Stimulated activated CD8-positive, alpha-beta memory T cell treated with anti-CD3 and anti-CD28 coated beads, Interleukin-12 subunit alpha, Interleukin-12 subunit beta, amount 100 ng/mL, for 1 hour (primary cell): ENCODE measurements around the gene RSPH10B.
"Not testable (repeated sequence)": the region's sequence is repeated elsewhere in the genome, so short reads cannot be mapped to it uniquely, and the experiment has no call there.

ENCODE experiments used
- DNase-seq: peaks from one replicate; pipeline ENCODE4 v3.0.0-alpha.2; 2020; ENCODE audit warnings: low read depth

RSPH10B gene

GRCh38 chr7:5970347-5970911 lies at the start of gene RSPH10B:
Gene RSPH10B (minus strand): TSS chr7:5970689. CDS start chr7:5967116, 3,573 bp downstream.
- DNase-seq: not testable (repeated sequence)

GRCh38 chr7:6016653-6016966 lies 46.1 kb upstream of the RSPH10B start:
- no peak for DNase-seq

- no peak for DNase-seq
Measured at GRCh38 chr7:6015917-6016652, 45.6 kb upstream of the RSPH10B start.

- no peak for DNase-seq
Measured at GRCh38 chr7:6012355-6013104, 42.0 kb upstream of the RSPH10B start.

GRCh38 chr7:6011541-6011940 lies 41.1 kb upstream of the RSPH10B start:
- DNase-seq: no peak

GRCh38 chr7:6010370-6010769 lies 39.9 kb upstream of the RSPH10B start:
- not testable (repeated sequence) for DNase-seq

- peak; percentile 94 for DNase-seq
Measured at GRCh38 chr7:6008668-6009611, 38.5 kb upstream of the RSPH10B start, which contains the start of the genes AIMP2 and PMS2. Gene AIMP2 (plus strand): TSS chr7:6009272. CDS start chr7:6009364, 92 bp downstream. Gene PMS2 (minus strand): TSS chr7:6009049. CDS start chr7:6009019, 30 bp downstream.

- DNase-seq: not testable (repeated sequence)
Measured at GRCh38 chr7:6007835-6008590, 37.5 kb upstream of the RSPH10B start.

GRCh38 chr7:6007386-6007785 lies 36.9 kb upstream of the RSPH10B start:
- DNase-seq: no peak

- peak; percentile 11 for DNase-seq
Measured at GRCh38 chr7:5997210-5997808, 26.8 kb upstream of the RSPH10B start.

- DNase-seq: not testable (repeated sequence)
Measured at GRCh38 chr7:5987061-5987460, 16.6 kb upstream of the RSPH10B start.

GRCh38 chr7:5979680-5980314 lies 9.3 kb upstream of the RSPH10B start:
- DNase-seq: not testable (repeated sequence)

- DNase-seq: not testable (repeated sequence)
Measured at GRCh38 chr7:5973580-5973979, 3.1 kb upstream of the RSPH10B start.

- not testable (repeated sequence) for DNase-seq
Measured at GRCh38 chr7:5963810-5964209, 6.7 kb downstream of the RSPH10B start.

GRCh38 chr7:5963205-5963604 lies 7.3 kb downstream of the RSPH10B start:
- DNase-seq: not testable (repeated sequence)

- not testable (repeated sequence) for DNase-seq
Measured at GRCh38 chr7:5934945-5935450, 35.5 kb downstream of the RSPH10B start.

- not testable (repeated sequence) for DNase-seq
Measured at GRCh38 chr7:5931905-5932644, 38.4 kb downstream of the RSPH10B start.

GRCh38 chr7:5931250-5931649 lies 39.2 kb downstream of the RSPH10B start:
- not testable (repeated sequence) for DNase-seq

GRCh38 chr7:5930290-5930689 lies 40.2 kb downstream of the RSPH10B start:
- not testable (repeated sequence) for DNase-seq
